A549 (cell line): ENCODE data around the gene CHST5.

Experiments
- BHLHE40 ChIP-seq: IDR thresholded peaks from 2 replicates; pipeline ENCODE4 v1.6.1; 2012; ENCODE audit warnings: low read depth, low read length, inconsistent platforms
- EP300 ChIP-seq, 2 experiments: fragments of >200 bp; sonication (Bioruptor Twin); formaldehyde crosslinking; IDR thresholded peaks; 2 replicates in 1 of 2; 3 replicates in 1 of 2; pipeline ENCODE4 v1.6.1; 2016 to 2017
- HDAC2 ChIP-seq: fragments of 200-600 bp; sonication (generic); IDR thresholded peaks from 2 replicates; pipeline ENCODE4 v1.6.1; 2016
- NR3C1 ChIP-seq: fragments of >200 bp; sonication (Bioruptor Twin); formaldehyde crosslinking; IDR thresholded peaks from 3 replicates; pipeline ENCODE4 v1.6.1; 2017
- POLR2A ChIP-seq: IDR thresholded peaks from 2 replicates; pipeline ENCODE4 v1.6.1; 2012; ENCODE audit warnings: mild to moderate bottlenecking, low read length

GRCh38 chr16:75495076-75495674 lies 40.7 kb downstream of the CHST5 start, which contains the start of gene CHST6:
- no peak; the same call in 1 of the 2 replicates for TF ChIP-seq POLR2A
- no peak for TF ChIP-seq HDAC2
- no peak for TF ChIP-seq EP300 (IDR thresholded peaks at IDR 0.05)
- TF ChIP-seq BHLHE40 = no peak
- no peak for TF ChIP-seq NR3C1
